Measurements from ENCODE around the gene MRPL52. TPM values are rescaled to one million over a fixed set of nuclear protein-coding genes. Genes with fewer than 3 reads are reported as not detected.
A peak's percentile ranks its signal among the peaks of the same experiment; 100 is the strongest.
"Not testable (repeated sequence)": the region's sequence is repeated elsewhere in the genome, so short reads cannot be mapped to it uniquely, and the experiment has no call there.

MRPL52 gene
- total RNA-seq, 1 donor from 2014 or later: 28.1 TPM

DNA sequence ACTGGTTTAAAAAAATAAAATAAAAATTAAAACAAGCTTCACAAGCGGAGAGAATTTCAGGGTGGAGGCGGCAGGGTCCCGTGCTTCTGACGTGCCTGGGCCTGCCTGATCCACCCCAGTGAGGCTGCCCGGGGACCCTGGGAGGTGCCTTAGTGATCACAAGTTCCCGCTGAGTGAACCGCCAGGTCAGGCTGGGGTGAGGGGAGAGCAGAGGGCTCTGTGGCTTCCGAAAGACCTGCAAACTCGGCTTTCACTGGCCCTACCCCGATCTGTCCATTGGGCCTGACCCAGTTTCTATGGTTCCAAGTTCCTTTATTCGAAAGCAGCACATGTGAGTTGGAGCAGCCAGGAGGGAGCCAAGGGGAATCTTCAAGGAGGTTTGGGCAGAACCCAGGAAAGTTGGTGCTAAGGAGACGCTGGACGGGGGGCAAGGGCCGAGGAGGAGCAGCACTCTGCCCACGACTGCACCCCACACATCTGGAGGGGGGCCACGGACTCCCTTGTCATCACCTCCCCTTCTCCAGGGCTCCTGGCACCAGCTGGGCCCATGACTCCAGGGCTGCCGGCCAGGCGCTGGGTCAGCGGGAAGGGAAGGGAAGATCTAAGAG lies 19.6 kb downstream of the MRPL52 start:
- no peak for DNase-seq (ENCODE audit: low spot score)

GRCh38 chr14:22850944-22851764 lies 21.5 kb downstream of the MRPL52 start:
- no peak for TF ChIP-seq CTCF (IDR thresholded peaks at IDR 0.05)
- TF ChIP-seq EZH2 (IDR thresholded peaks at IDR 0.05): no peak
- no peak for TF ChIP-seq EZH2phosphoT487 (IDR thresholded peaks at IDR 0.05)
- no peak overlapping the region for H3K4me3 ChIP-seq
- H3F3A ChIP-seq (ENCODE audit: low read depth): peaks cover 3% of the 10 kb centered on the region
- Mint-ChIP-seq H3K36me3 (no peaks in the 10 kb centered on the region), H3K9me3 (no peaks in the 10 kb centered on the region), H3K4me1 (peaks cover 23% of the 10 kb centered on the region), H3K27ac (no peak overlapping the region), H3K27me3 (ENCODE audit: insufficient read depth, low read depth) (peaks cover 2% of the 10 kb centered on the region), H3K4me3 (no peak overlapping the region)
- no peak overlapping the region for H3K9ac ChIP-seq
- no peaks in the 10 kb centered on the region for H3K27me3 ChIP-seq
- peaks cover 15% of the 10 kb centered on the region for H3K4me1 ChIP-seq
- DNase-seq (ENCODE audit: low spot score): no peak
- no peak overlapping the region for H3K4me2 ChIP-seq
- no peaks in the 10 kb centered on the region for H3K36me3 ChIP-seq
- no peak overlapping the region for H3K27ac ChIP-seq
- H4K20me1 ChIP-seq (ENCODE audit: low read depth): no peaks in the 10 kb centered on the region
- no peaks in the 10 kb centered on the region for H3K79me2 ChIP-seq (ENCODE audit: low read depth)
- no peaks in the 10 kb centered on the region for H3K9me3 ChIP-seq (ENCODE audit: low read depth)
- H2AFZ ChIP-seq (replicated peaks): peak overlapping the region; percentile 0

More for the DNA sequence above, 19.6 kb downstream of the MRPL52 start:
- Histone ChIP-seq H3K9me3 (ENCODE audit: low read depth) (no peaks in the 10 kb centered on the region), H3K4me2 (no peak overlapping the region), H3K27me3 (no peaks in the 10 kb centered on the region), H2AFZ (replicated peaks) (peak overlapping the region; percentile 63), H3K4me1 (peaks cover 15% of the 10 kb centered on the region), H3K79me2 (ENCODE audit: low read depth) (no peaks in the 10 kb centered on the region), H3K27ac (no peak overlapping the region), H3F3A (ENCODE audit: low read depth) (peaks cover 3% of the 10 kb centered on the region), H3K36me3 (no peaks in the 10 kb centered on the region), H3K4me3 (no peak overlapping the region), H3K9ac (no peak overlapping the region), H4K20me1 (ENCODE audit: low read depth) (no peaks in the 10 kb centered on the region)
- TF ChIP-seq EZH2phosphoT487 (IDR thresholded peaks at IDR 0.05): no peak
- TF ChIP-seq EZH2 (IDR thresholded peaks at IDR 0.05): no peak
- no peak for TF ChIP-seq CTCF (IDR thresholded peaks at IDR 0.05)
- no peak overlapping the region for H3K27ac Mint-ChIP-seq
- H3K9me3 Mint-ChIP-seq: no peaks in the 10 kb centered on the region
- no peaks in the 10 kb centered on the region for H3K27me3 Mint-ChIP-seq (ENCODE audit: insufficient read depth, low read depth)
- no peak overlapping the region for H3K4me3 Mint-ChIP-seq
- no peaks in the 10 kb centered on the region for H3K36me3 Mint-ChIP-seq
- peaks cover 23% of the 10 kb centered on the region for H3K4me1 Mint-ChIP-seq

DNA sequence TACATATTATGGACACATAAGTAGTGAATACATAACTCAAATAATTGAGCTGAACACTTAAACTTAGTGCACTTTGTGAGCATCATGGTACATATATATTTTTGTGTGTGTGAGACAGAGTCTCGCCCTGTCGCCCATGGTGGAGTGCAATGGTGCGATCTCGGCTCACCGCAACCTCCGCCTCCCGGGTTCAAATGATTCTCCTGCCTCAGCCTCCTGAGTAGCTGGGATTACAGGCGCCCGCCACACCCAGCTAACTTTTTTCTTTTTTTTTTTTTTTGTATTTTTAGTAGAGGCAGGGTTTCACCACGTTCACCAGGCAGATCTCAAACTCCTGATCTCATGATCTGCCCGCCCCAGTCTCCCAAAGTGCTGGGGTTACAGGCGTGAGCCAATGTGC lies 22.5 kb downstream of the MRPL52 start:
- H3K27me3 Mint-ChIP-seq (ENCODE audit: insufficient read depth, low read depth); H3K4me3 Mint-ChIP-seq; H3K4me2 ChIP-seq; DNase-seq (ENCODE audit: low spot score); H3K36me3 Mint-ChIP-seq; H3K27ac ChIP-seq; H3F3A ChIP-seq (ENCODE audit: low read depth); H3K27ac Mint-ChIP-seq; H2AFZ ChIP-seq (replicated peaks); H3K27me3 ChIP-seq; H3K9me3 Mint-ChIP-seq; H3K4me3 ChIP-seq; H3K36me3 ChIP-seq; H3K79me2 ChIP-seq (ENCODE audit: low read depth); H3K9ac ChIP-seq; H4K20me1 ChIP-seq (ENCODE audit: low read depth); H3K9me3 ChIP-seq (ENCODE audit: low read depth): not testable (repeated sequence)
- H3K4me1 Mint-ChIP-seq: peaks cover 23% of the 10 kb centered on the region
- peaks cover 15% of the 10 kb centered on the region for H3K4me1 ChIP-seq

- H3K27ac Mint-ChIP-seq: no peak overlapping the region
- Histone ChIP-seq H3K4me1 (peaks cover 15% of the 10 kb centered on the region), H3F3A (ENCODE audit: low read depth) (peaks cover 3% of the 10 kb centered on the region), H2AFZ (replicated peaks) (peak overlapping the region; percentile 99), H3K27ac (no peak overlapping the region), H3K79me2 (ENCODE audit: low read depth) (no peaks in the 10 kb centered on the region), H3K27me3 (no peaks in the 10 kb centered on the region), H3K9ac (no peak overlapping the region), H3K36me3 (no peaks in the 10 kb centered on the region), H3K4me3 (no peak overlapping the region), H3K4me2 (no peak overlapping the region), H4K20me1 (ENCODE audit: low read depth) (no peaks in the 10 kb centered on the region), H3K9me3 (ENCODE audit: low read depth) (no peaks in the 10 kb centered on the region)
- no peaks in the 10 kb centered on the region for H3K36me3 Mint-ChIP-seq
- no peaks in the 10 kb centered on the region for H3K9me3 Mint-ChIP-seq
- no peak for TF ChIP-seq CTCF (IDR thresholded peaks at IDR 0.05)
- no peak for TF ChIP-seq EZH2phosphoT487 (IDR thresholded peaks at IDR 0.05)
- no peak for TF ChIP-seq EZH2 (IDR thresholded peaks at IDR 0.05)
- peaks cover 22% of the 10 kb centered on the region for H3K4me1 Mint-ChIP-seq
- no peak overlapping the region for H3K4me3 Mint-ChIP-seq
- DNase-seq (ENCODE audit: low spot score): no peak
- H3K27me3 Mint-ChIP-seq (ENCODE audit: insufficient read depth, low read depth): peaks cover 2% of the 10 kb centered on the region
Measured at GRCh38 chr14:22852599-22852939, 22.9 kb downstream of the MRPL52 start.
